Activated CD8-positive, alpha-beta memory T cell treated with anti-CD3 and anti-CD28 coated beads, Interleukin-2, amount 10 ng/mL, durations not matched to agents 7 days and 5 days (primary cell): ENCODE data around the gene SH3BP1. TPM values are rescaled to one million over a fixed set of nuclear protein-coding genes. Genes with fewer than 3 reads are reported as not detected.

Experiments
- ATAC-seq: fragments of 150-1000 bp; cut with Tn5 transposase; one replicate; pipeline ENCODE4 v1.10.0; 2021; ENCODE audit warnings: moderate library complexity
- CTCF ChIA-PET: fragments of 350-600 bp; sonication (Branson Sonifier 250); formaldehyde crosslinking; loops from one replicate; lab custom pipeline; 2021; ENCODE audit warnings: antibody characterized with exemption; lab: Charles Lee
- DNase-seq: peaks from one replicate; pipeline ENCODE4 v3.0.0-alpha.2; 2020
- H3K27ac Mint-ChIP-seq: one replicate; pipeline ENCODE4 v1.8.0; 2021; ENCODE audit warnings: mild to moderate bottlenecking, mixed read lengths
- H3K27me3 Mint-ChIP-seq: one replicate; pipeline ENCODE4 v1.8.0; 2021; ENCODE audit warnings: mixed read lengths
- H3K36me3 Mint-ChIP-seq: one replicate; pipeline ENCODE4 v1.8.0; 2021; ENCODE audit warnings: mild to moderate bottlenecking, mixed read lengths
- H3K4me1 Mint-ChIP-seq: one replicate; pipeline ENCODE4 v1.8.0; 2021; ENCODE audit warnings: mixed read lengths
- H3K4me3 Mint-ChIP-seq: one replicate; pipeline ENCODE4 v1.8.0; 2021; ENCODE audit warnings: mild to moderate bottlenecking, moderate library complexity, mixed read lengths
- H3K9me3 Mint-ChIP-seq: one replicate; pipeline ENCODE4 v1.8.0; 2022; ENCODE audit warnings: low read depth, mixed read lengths
- total RNA-seq, 2 experiments: library from RNA; stranded (reverse); gene quantifications; one replicate each; pipeline ENCODE4 v1.2.3, GENCODE V29; 2021

Gene SH3BP1
- total RNA-seq, 2 experiments from 2014 or later: 231 to 275 TPM

GRCh38 chr22:37704645-37705044 lies 65.2 kb downstream of the SH3BP1 start:
- CTCF ChIA-PET: interaction anchor here (0.7 kb wide), 1 partner anchor 653 kb away, joined by 3 read pairs; no protein-coding TSS in a partner anchor
- no peak for ATAC-seq

GRCh38 chr22:37705205-37705604 lies 65.7 kb downstream of the SH3BP1 start:
- CTCF ChIA-PET: no interaction called here
- ATAC-seq (no peak), DNase-seq (no peak)
- H3K9me3 Mint-ChIP-seq: no peaks in the 10 kb centered on the region
- peaks cover 7% of the 10 kb centered on the region for H3K4me1 Mint-ChIP-seq
- H3K4me3 Mint-ChIP-seq: no peak overlapping the region
- no peak overlapping the region for H3K27ac Mint-ChIP-seq
- H3K27me3 Mint-ChIP-seq: no peaks in the 10 kb centered on the region
- H3K36me3 Mint-ChIP-seq: no peaks in the 10 kb centered on the region

More at GRCh38 chr22:37704645-37705044, 65.2 kb downstream of the SH3BP1 start:
- DNase-seq: no peak
- H3K4me3 Mint-ChIP-seq: no peak overlapping the region
- H3K27me3 Mint-ChIP-seq: no peaks in the 10 kb centered on the region
- no peaks in the 10 kb centered on the region for H3K9me3 Mint-ChIP-seq
- no peaks in the 10 kb centered on the region for H3K36me3 Mint-ChIP-seq
- H3K4me1 Mint-ChIP-seq: peaks cover 7% of the 10 kb centered on the region
- no peak overlapping the region for H3K27ac Mint-ChIP-seq

Other genes with a start within 250 kb of the SH3BP1 start
- under 1 TPM; 0.07 to 0.50 TPM for gene ELFN2, start 212.2 kb upstream of the SH3BP1 start, total RNA-seq
- 100 to 1,000 TPM; 196 to 220 TPM for gene MFNG, start 153.3 kb upstream of the SH3BP1 start, total RNA-seq
- under 1 TPM in 1 of 2 experiments, not detected in 1; 0.16 TPM for gene CARD10, start 120.3 kb upstream of the SH3BP1 start, total RNA-seq
- gene CDC42EP1, start 79.2 kb upstream of the SH3BP1 start, total RNA-seq: under 1 TPM; 0.42 to 0.47 TPM
- gene LGALS2, start 59.6 kb upstream of the SH3BP1 start, total RNA-seq: not detected
- 10 to 100 TPM; 76.9 to 85.9 TPM for gene GGA1, start 30.8 kb upstream of the SH3BP1 start, total RNA-seq
- gene PDXP, start 19.1 kb downstream of the SH3BP1 start, total RNA-seq: 10 to 100 TPM; 25.9 to 32.6 TPM
- gene LGALS1, start 36.0 kb downstream of the SH3BP1 start, total RNA-seq: 1,000 to 10,000 TPM; 1,392 to 1,515 TPM
- gene NOL12, start 46.7 kb downstream of the SH3BP1 start, total RNA-seq: 10 to 100 TPM; 49.9 to 53.3 TPM
- 10 to 100 TPM; 42.0 to 55.2 TPM for gene TRIOBP, start 57.4 kb downstream of the SH3BP1 start, total RNA-seq
- 10 to 100 TPM; 14.9 to 18.3 TPM for gene GCAT, start 168.3 kb downstream of the SH3BP1 start, total RNA-seq
- gene GALR3, start 183.7 kb downstream of the SH3BP1 start, total RNA-seq: not detected
- gene ANKRD54, start 204.7 kb downstream of the SH3BP1 start, total RNA-seq: 10 to 100 TPM; 27.2 to 31.2 TPM
- 100 to 1,000 TPM; 218 to 370 TPM for gene EIF3L, start 209.8 kb downstream of the SH3BP1 start, total RNA-seq